ENCODE data around the gene PNPO. TPM values are rescaled to one million over a fixed set of nuclear protein-coding genes. Genes with fewer than 3 reads are reported as not detected.
A peak's percentile ranks its signal among the peaks of the same experiment; 100 is the strongest.

Gene PNPO
- total RNA-seq = 10 to 100 TPM; 38.3 to 40.0 TPM

GRCh38 chr17:47941246-47942095 lies at the start of gene PNPO:
PNPO (plus strand) TSS chr17:47941571; CDS start chr17:47941676, 105 bp downstream.
- Mint-ChIP-seq H3K9me3 (peaks cover 6% of the 10 kb centered on the region in 2 donors), H3K27ac (peak within 1 kb of the TSS; percentile 94 to 96), H3K36me3 (peaks cover 26 to 33% of the 10 kb centered on the region in 2 donors)
- ATAC-seq (peak; percentile 97), DNase-seq (ENCODE audit: low spot score in 2 of 2) (peak; percentile 90 to 94)

GRCh38 chr17:47894498-47895346 lies 46.6 kb upstream of the PNPO start:
- H3K36me3 Mint-ChIP-seq = peaks cover 0 to 21% of the 10 kb centered on the region in 2 donors
- H3K27ac Mint-ChIP-seq = peak overlapping the region; percentile 95 to 98
- ATAC-seq = no peak
- DNase-seq (ENCODE audit: low spot score in 2 of 2) = no peak
- no peaks in the 10 kb centered on the region for H3K9me3 Mint-ChIP-seq

- peak overlapping the region; percentile 95 to 98 for H3K27ac Mint-ChIP-seq
- peaks cover 0 to 21% of the 10 kb centered on the region in 2 donors for H3K36me3 Mint-ChIP-seq
- no peaks in the 10 kb centered on the region for H3K9me3 Mint-ChIP-seq
- no peak for DNase-seq (ENCODE audit: low spot score in 2 of 2)
- no peak for ATAC-seq
These were observed 46.0 kb upstream of the PNPO start for GRCh38 chr17:47895347-47895855.

GRCh38 chr17:47895856-47896671 lies 45.3 kb upstream of the PNPO start, which contains the start of gene SP2:
SP2 (plus strand) TSS chr17:47896236; CDS start chr17:47896287, 51 bp downstream.
- peak; percentile 100 for DNase-seq (ENCODE audit: low spot score in 2 of 2)
- ATAC-seq = peak; percentile 92
- H3K27ac Mint-ChIP-seq = peak within 1 kb of the TSS; percentile 95 to 98
- peaks cover 0 to 21% of the 10 kb centered on the region in 2 donors for H3K36me3 Mint-ChIP-seq
- no peaks in the 10 kb centered on the region for H3K9me3 Mint-ChIP-seq

GRCh38 chr17:47896672-47897490 lies 44.5 kb upstream of the PNPO start:
- DNase-seq (ENCODE audit: low spot score in 2 of 2) = no peak
- Mint-ChIP-seq H3K27ac (peak overlapping the region; percentile 94 to 95), H3K9me3 (no peaks in the 10 kb centered on the region), H3K36me3 (peaks cover 0 to 21% of the 10 kb centered on the region in 2 donors)
- ATAC-seq = no peak

- Mint-ChIP-seq H3K27ac (peak overlapping the region in 1 of 2 donors; percentile 95), H3K9me3 (no peaks in the 10 kb centered on the region), H3K36me3 (peaks cover 0 to 21% of the 10 kb centered on the region in 2 donors)
- DNase-seq (ENCODE audit: low spot score in 2 of 2) = no peak
- ATAC-seq = no peak
These were observed 43.8 kb upstream of the PNPO start for GRCh38 chr17:47897561-47897960.

GRCh38 chr17:47898241-47898640 lies 43.1 kb upstream of the PNPO start:
- ATAC-seq = no peak
- Mint-ChIP-seq H3K27ac (no peak overlapping the region), H3K9me3 (no peaks in the 10 kb centered on the region), H3K36me3 (peaks cover 0 to 21% of the 10 kb centered on the region in 2 donors)
- DNase-seq (ENCODE audit: low spot score in 2 of 2) = no peak

GRCh38 chr17:47899643-47900042 lies 41.7 kb upstream of the PNPO start:
- DNase-seq (ENCODE audit: low spot score in 2 of 2) (no peak), ATAC-seq (no peak)
- Mint-ChIP-seq H3K27ac (no peak overlapping the region), H3K9me3 (no peaks in the 10 kb centered on the region), H3K36me3 (peaks cover 0 to 21% of the 10 kb centered on the region in 2 donors)

GRCh38 chr17:47901423-47901822 lies 39.9 kb upstream of the PNPO start:
- ATAC-seq (no peak), DNase-seq (ENCODE audit: low spot score in 2 of 2) (no peak)
- Mint-ChIP-seq H3K36me3 (peaks cover 0 to 15% of the 10 kb centered on the region in 2 donors), H3K27ac (no peak overlapping the region), H3K9me3 (no peaks in the 10 kb centered on the region)

GRCh38 chr17:47902039-47902744 lies 39.2 kb upstream of the PNPO start:
- ATAC-seq (no peak), DNase-seq (ENCODE audit: low spot score in 2 of 2) (no peak)
- Mint-ChIP-seq H3K27ac (no peak overlapping the region), H3K36me3 (peaks cover 0 to 7% of the 10 kb centered on the region in 2 donors), H3K9me3 (no peaks in the 10 kb centered on the region)

- no peak overlapping the region for H3K27ac Mint-ChIP-seq
- no peaks in the 10 kb centered on the region for H3K9me3 Mint-ChIP-seq
- ATAC-seq (no peak), DNase-seq (ENCODE audit: low spot score in 2 of 2) (no peak)
- no peaks in the 10 kb centered on the region for H3K36me3 Mint-ChIP-seq
These were observed 36.1 kb upstream of the PNPO start for GRCh38 chr17:47905221-47905733.

- DNase-seq (ENCODE audit: low spot score in 2 of 2) = no peak
- peak overlapping the region in 1 of 2 donors; percentile 51 for H3K27ac Mint-ChIP-seq
- no peak for ATAC-seq
- H3K36me3 Mint-ChIP-seq = no peaks in the 10 kb centered on the region
- no peaks in the 10 kb centered on the region for H3K9me3 Mint-ChIP-seq
These were observed 34.9 kb upstream of the PNPO start for GRCh38 chr17:47906443-47906842.

GRCh38 chr17:47907932-47908562 lies 33.3 kb upstream of the PNPO start:
- no peaks in the 10 kb centered on the region for H3K36me3 Mint-ChIP-seq
- DNase-seq (ENCODE audit: low spot score in 2 of 2) (no peak), ATAC-seq (no peak)
- H3K27ac Mint-ChIP-seq = no peak overlapping the region
- no peaks in the 10 kb centered on the region for H3K9me3 Mint-ChIP-seq

- Mint-ChIP-seq H3K27ac (peak overlapping the region in 1 of 2 donors; percentile 41), H3K36me3 (no peaks in the 10 kb centered on the region), H3K9me3 (no peaks in the 10 kb centered on the region)
- ATAC-seq (no peak), DNase-seq (ENCODE audit: low spot score in 2 of 2) (no peak)
These were observed 28.3 kb upstream of the PNPO start for GRCh38 chr17:47913050-47913449.

All from activated naive CD4-positive, alpha-beta T cell treated with anti-CD3 and anti-CD28 coated beads, Interleukin-2, amount 50 U/mL, for 72 hours (primary cell).